Hypothalamus (tissue), 51 donors: Measurements from ENCODE around the gene LRCH3.
"Not testable (repeated sequence)": the region's sequence is repeated elsewhere in the genome, so short reads cannot be mapped to it uniquely, and the experiment has no call there.

Experiments
- DNase-seq, 51 donors: peaks; one replicate each; lab custom pipeline; 2025; lab: John Stamatoyannopoulos, UW

The LRCH3 gene

GRCh38 chr3:197913641-197914380, 122.8 kb downstream of the LRCH3 start:
- no peak for DNase-seq

GRCh38 chr3:197921429-197922275, 130.6 kb downstream of the LRCH3 start:
- not testable (repeated sequence) for DNase-seq

GRCh38 chr3:197926418-197926817, 135.4 kb downstream of the LRCH3 start:
- DNase-seq: no peak

GRCh38 chr3:197927578-197927977, 136.5 kb downstream of the LRCH3 start:
- DNase-seq: not testable (repeated sequence)

GRCh38 chr3:197936819-197937384, 145.8 kb downstream of the LRCH3 start:
- DNase-seq: no peak
